ENCODE measurements around the gene GHR.
A peak's percentile ranks its signal among the peaks of the same experiment; 100 is the strongest.
"Not testable (repeated sequence)": the region's sequence is repeated elsewhere in the genome, so short reads cannot be mapped to it uniquely, and the experiment has no call there.

Gene GHR

GRCh38 chr5:42650084-42650483 lies 226.8 kb downstream of the GHR start:
- no peak for FAIRE-seq

- no peak for FAIRE-seq
These were observed 230.5 kb downstream of the GHR start for GRCh38 chr5:42653705-42654104.

- FAIRE-seq = no peak
These were observed 231.4 kb downstream of the GHR start for GRCh38 chr5:42654645-42655044.

- no peak for FAIRE-seq
These were observed 232.9 kb downstream of the GHR start for GRCh38 chr5:42655982-42656650.

GRCh38 chr5:42656651-42657015 lies 233.4 kb downstream of the GHR start:
- FAIRE-seq = no peak

GRCh38 chr5:42659869-42660268 lies 236.6 kb downstream of the GHR start:
- not testable (repeated sequence) for FAIRE-seq

- FAIRE-seq = peak; percentile 45
These were observed 242.6 kb downstream of the GHR start for GRCh38 chr5:42665857-42666256.

- no peak for FAIRE-seq
These were observed 243.6 kb downstream of the GHR start for GRCh38 chr5:42666869-42667268.

- no peak for FAIRE-seq
These were observed 245.0 kb downstream of the GHR start for GRCh38 chr5:42668254-42668653.

- FAIRE-seq = no peak
These were observed 249.7 kb downstream of the GHR start for GRCh38 chr5:42672925-42673324.

GRCh38 chr5:42675602-42676001 lies 252.4 kb downstream of the GHR start:
- no peak for FAIRE-seq

- no peak for FAIRE-seq
These were observed 253.1 kb downstream of the GHR start for GRCh38 chr5:42676362-42676761.

- no peak for FAIRE-seq
These were observed 254.1 kb downstream of the GHR start for GRCh38 chr5:42677156-42677842.

- FAIRE-seq = no peak
These were observed 256.8 kb downstream of the GHR start for GRCh38 chr5:42680046-42680445.

GRCh38 chr5:42685078-42685477 lies 261.8 kb downstream of the GHR start:
- FAIRE-seq = not testable (repeated sequence)

GRCh38 chr5:42689391-42689790 lies 266.2 kb downstream of the GHR start:
- FAIRE-seq = no peak

GRCh38 chr5:42691413-42691937 lies 268.2 kb downstream of the GHR start:
- FAIRE-seq = no peak

- FAIRE-seq = no peak
These were observed 278.3 kb downstream of the GHR start for GRCh38 chr5:42701351-42702059.

- no peak for FAIRE-seq
These were observed 280.0 kb downstream of the GHR start for GRCh38 chr5:42703238-42703637.

- no peak for FAIRE-seq
These were observed 292.5 kb downstream of the GHR start for GRCh38 chr5:42715785-42716184.

- FAIRE-seq = no peak
These were observed 295.4 kb downstream of the GHR start for GRCh38 chr5:42718591-42718990.

GRCh38 chr5:42719034-42719433 lies 295.8 kb downstream of the GHR start:
- FAIRE-seq = no peak

GRCh38 chr5:42720251-42720650 lies 297.0 kb downstream of the GHR start:
- FAIRE-seq = no peak

GRCh38 chr5:42721484-42721883 lies 298.2 kb downstream of the GHR start:
- FAIRE-seq = no peak
